Measurements from ENCODE around the gene NKX1-1.

NKX1-1 gene

DNA sequence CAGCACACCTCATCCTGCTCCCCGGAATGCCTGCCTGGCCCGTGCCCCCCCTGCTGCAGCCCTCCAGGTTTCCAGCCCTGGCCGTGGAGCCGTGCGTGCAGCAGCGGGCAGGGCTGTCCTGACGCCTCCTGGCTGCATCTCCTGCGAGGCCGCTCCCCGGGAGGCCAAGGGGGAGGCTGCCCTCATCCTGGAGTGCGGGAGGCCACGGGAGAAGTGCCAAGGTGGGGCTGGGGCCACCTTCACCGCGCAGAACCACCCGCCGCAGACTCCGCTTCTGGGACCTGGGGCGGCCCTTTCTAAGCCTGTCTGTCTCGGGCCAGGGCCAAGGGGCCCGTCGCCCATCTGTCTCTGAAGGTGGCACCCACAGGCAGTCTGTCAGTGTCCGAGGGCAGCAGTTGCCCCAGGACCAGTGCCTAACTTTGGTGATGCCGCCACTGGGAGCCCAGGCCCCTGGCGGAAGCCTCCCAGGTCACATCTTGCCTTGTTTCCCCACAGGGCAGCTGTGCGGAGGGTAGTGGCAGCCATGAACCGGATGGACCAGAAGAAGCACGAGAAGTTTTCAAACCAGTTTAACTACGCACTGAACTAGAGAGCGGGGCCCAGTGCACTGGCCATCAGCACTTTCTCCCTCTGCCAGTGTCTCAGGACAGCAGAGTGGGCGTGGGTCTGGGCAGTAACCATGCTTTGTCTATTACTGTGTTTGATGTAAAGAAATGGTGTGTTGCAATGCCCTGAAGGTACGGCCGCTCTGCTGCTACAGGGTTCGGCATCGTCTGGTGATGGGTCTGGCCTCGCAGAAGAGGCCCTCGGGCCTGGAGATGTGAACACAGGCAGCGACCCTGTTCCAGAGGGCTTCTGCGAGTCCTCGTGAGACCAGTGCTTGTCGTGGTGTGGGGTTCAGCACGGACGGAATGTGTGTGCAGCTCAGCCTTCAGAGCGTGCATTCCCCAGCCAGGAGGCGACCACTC, 20.6 kb downstream of the NKX1-1 start:
- DNase-seq (ENCODE audit: low spot score): no peak

- DNase-seq (ENCODE audit: low spot score): no peak
Measured at GRCh38 chr4:1384675-1385372, 21.4 kb downstream of the NKX1-1 start.

DNA sequence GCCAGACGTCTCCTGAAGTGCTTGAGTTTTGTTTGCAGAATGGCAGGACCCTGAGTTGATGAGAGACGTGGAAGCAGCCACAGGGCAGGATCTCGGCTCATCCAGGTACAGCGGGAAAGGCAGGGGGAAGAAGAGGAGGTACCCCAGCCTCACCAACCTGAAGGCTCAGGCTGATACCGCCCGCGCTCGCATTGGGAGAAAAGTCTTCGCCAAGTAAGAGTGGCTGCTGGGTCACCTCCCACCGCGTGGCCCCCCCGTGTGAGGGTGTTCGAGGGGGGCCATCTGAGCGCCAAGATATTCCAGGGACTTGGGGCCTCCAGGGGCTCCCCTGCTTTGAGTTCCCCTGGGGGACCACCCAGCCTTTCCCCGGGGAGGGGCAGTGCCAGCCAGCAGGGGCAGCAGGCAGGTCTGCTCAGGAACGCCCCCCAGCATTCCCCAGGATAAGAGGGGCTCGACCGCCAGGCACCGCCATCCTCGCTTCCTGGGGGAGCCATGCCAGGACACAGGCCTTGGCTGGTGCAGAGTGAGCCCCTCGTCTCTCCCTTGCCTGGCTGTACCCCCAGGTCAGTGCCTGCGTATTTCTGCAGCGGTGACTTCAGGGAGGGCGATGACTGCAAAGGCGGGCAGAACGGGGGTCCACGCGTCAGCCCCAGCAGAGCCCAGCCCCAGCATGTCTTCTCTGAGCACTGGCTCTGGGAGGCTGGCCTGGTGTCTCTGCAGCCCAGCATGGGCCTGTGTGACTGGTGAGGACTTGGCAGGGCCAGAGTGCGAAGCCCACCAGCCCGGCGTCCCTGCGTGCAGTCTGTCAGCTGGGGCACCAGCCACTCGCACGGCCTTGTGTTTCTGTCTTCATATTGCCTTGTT, 22.3 kb downstream of the NKX1-1 start:
- DNase-seq (ENCODE audit: low spot score): no peak

DNA sequence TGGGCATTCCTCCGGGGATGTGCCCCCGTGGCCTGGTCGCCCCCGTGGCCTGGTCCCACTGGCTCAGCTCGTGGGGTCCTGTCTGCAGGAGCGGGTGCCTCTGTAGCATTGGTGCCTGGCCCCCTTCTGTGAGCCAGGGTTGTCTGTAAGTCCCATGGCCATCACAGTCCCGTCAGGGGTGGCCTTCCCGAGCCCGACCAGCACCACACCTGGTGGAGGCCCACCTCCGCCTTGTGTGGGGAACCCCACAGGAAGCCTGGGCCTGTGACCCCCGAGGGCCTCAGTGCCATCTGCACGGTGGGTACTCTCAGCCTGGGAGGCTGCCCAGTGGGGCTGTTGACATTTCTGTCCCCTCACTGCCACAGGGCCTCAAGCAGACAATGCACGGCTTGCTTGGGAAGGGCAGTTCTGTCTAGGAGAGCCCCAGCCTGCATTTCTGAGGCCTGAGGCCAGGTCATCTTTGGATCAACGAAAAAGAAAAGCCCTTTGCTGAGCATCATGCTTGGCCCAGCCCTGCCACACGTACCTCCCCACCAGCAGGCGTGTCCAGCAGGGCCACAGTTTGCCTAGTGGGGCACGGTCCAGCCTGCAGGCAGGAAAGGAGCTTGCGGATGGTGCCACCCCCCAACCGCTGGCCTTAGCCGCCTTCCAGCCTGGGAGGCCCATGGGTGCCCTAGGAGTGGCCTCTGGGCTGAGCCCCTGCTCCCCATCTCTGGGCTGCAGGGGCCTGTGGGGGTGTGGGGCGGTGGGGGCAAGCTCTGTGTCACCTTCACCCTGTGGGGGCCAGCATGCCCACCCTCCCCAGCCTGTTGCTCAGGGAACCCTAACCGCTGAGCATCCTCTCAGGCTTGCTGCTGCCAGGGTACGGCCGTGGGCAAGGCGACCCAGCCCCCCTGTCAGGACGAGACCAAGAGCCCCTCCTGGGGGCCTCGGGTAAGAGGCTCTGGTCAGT, 23.2 kb downstream of the NKX1-1 start:
- no peak for DNase-seq (ENCODE audit: low spot score)

- DNase-seq (ENCODE audit: low spot score): no peak
Measured at GRCh38 chr4:1381944-1382541, 24.2 kb downstream of the NKX1-1 start.

DNA sequence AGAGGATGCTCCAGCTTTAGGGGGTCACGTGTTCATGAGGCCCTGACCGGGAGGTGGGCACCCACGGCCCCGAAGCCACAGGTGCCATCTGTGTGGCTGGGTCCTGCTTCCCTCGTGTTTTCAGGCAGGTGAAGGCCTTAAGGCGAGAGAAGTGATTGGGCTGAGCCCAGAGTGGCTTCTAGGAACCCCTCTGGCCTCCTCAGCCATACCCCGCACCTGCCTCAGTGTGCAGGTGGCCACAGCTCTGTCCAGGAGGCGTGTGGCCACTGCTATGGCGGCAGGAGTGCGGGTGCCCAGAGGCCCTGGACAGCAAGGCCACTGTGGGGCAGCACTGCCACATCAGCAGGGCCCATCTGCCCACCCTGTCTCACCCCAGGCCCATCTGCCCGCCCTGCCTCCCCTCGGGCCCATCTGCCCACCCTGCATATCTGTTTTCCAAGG, 25.0 kb downstream of the NKX1-1 start:
- DNase-seq (ENCODE audit: low spot score): no peak

DNA sequence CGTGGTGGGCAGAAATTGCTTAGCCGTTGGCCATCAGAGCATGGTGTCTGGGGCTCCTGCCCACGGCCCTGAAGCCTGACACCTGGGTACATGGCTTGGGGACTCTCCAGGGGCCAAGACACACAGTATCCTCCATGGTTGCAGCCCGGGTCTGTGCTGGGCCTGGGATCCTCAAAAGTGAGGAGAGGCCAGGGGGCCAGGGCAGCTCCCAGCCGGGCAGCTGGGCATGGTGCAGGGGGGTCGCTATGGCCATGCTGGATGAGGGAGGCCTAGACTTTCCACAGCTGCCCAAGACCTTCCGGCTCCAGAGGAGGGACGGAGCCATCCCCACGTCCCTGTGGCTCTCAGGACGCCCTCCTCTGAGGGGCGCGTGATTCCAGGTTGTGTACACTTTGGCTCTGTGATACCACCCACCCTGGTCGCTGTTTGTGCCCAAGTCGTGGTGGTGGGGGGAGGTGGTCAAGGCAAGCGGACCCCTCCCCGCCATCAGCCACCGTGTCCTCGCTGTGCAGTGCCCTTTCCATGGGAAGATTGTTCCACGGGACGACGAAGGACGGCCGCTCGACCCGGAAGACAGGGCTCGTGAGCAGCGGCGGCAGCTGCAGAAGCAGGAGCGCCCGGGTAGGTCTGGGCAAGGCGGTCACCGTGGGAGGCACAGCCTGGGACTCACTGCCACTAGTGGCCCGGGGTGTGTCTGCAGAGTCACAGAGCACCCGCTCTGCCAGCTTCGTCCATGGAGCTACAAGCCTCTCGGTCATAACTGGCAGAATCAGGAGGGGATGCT, 25.7 kb downstream of the NKX1-1 start:
- DNase-seq (ENCODE audit: low spot score): no peak

GRCh38 chr4:1379801-1380331, 26.4 kb downstream of the NKX1-1 start:
- no peak for DNase-seq (ENCODE audit: low spot score)

DNA sequence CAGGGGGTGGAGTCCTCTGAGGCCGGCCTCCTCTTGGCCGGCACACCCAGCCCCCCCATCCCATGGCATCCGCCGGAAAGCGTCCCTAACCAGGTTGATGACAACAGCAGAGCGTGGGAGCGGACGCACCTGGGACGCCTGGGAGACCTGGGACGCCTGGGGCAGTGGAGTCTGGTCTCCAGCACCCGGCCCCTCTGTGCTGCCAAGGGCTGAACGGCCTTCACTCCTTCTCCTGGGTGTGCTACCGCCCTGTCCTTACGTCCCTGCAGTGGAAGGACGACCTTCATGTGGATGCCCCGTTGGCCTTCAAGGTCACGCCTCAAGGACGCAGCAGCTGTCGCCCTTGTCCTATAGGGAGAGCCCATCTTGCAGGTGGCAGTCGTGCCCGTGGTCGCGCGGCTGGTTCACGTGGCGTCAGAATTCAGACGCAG, 26.9 kb downstream of the NKX1-1 start:
- no peak for DNase-seq (ENCODE audit: low spot score)

DNA sequence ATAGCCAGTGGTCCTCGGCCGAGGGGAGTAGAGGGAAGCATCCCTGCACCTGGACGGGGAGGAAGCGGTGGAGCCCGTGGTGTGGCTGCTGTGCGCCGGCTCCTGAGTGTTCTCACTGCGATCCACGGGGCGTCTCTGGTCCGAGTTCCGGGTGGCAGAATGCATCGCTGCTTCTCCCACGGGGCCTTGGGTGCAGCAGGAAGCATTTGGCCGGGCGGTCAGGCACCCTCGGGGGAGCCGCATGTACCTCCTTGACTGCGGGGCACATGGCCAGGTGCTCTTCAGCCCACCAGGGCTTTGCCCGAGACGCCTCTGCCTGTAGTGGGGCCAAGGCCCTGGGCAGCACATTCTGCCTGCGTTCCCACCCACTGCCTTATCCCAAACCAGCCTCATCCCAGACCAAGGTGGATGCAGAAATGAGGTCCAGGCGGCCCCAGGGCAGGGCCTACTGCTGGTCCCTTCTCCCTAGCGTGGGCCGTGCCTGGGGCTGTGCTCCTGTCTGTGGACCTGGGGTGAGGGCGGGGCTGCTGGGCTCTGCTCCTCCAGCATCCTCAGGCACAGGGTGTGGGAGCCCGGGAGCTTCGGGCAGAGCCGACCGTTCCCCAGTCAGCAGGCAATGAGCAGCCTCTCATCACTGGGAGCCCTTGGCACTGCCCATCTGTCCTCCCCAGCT, 27.5 kb downstream of the NKX1-1 start:
- DNase-seq (ENCODE audit: low spot score): no peak

- DNase-seq (ENCODE audit: low spot score): no peak
Measured at GRCh38 chr4:1377606-1378261, 28.5 kb downstream of the NKX1-1 start.

GRCh38 chr4:1376841-1377605, 29.2 kb downstream of the NKX1-1 start:
- no peak for DNase-seq (ENCODE audit: low spot score)

DNA sequence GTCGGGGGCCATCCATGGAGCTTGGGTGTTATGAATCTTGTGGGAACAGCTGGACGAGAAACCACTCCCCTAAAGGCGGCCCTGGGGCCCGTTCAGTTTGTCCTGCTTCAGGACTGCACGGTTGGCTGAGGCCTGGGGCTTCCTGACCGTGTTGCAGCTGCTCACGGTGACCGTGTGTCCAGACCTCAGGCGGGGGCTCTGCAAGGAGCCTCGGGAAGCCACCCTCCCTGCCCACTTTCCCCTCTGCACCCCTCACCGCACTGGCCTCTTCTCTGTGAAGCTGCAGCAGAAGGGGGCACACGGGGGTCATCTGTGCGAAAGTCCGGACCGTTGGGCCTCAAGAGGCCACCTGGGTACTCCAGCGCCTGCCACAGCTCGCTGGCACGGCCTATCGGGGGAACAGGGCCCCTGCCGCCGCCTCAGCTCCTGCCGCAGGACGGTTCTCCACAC, 29.8 kb downstream of the NKX1-1 start:
- no peak for DNase-seq (ENCODE audit: low spot score)

- no peak for DNase-seq (ENCODE audit: low spot score)
Measured at GRCh38 chr4:1375761-1376322, 30.4 kb downstream of the NKX1-1 start.

DNA sequence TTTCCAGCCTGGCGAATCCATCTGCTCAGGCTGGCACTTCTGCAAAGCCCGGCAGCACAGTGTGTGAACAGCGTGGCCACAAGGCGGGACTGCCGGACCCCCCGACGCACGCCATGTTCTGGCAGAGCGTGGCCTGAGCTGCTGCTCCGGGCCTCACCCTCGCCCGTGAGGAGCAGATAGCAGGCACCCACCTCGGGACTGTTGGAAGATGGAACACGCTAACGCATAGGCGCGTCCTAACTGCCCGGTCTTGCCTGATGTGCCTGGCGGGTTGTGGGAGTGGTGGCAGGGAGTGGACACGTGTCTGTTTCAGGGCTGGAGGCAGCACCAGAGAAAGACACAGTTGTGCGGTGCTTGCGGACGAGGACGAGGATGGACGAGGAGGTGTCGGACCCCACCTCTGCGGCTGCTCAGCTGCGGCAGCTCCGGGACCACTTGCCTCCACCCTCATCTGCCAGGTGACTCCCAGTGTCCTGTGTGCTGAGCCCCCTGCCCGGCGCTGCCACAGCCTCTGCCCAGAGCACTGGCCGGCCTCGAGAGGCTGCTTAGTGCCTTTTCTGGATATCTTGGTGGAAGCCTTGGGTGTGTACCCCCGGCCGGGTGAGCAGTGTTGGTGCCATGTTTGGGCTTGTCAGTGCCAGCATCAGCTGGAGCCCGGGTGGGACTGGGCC, 31.1 kb downstream of the NKX1-1 start:
- no peak for DNase-seq (ENCODE audit: low spot score)

DNA sequence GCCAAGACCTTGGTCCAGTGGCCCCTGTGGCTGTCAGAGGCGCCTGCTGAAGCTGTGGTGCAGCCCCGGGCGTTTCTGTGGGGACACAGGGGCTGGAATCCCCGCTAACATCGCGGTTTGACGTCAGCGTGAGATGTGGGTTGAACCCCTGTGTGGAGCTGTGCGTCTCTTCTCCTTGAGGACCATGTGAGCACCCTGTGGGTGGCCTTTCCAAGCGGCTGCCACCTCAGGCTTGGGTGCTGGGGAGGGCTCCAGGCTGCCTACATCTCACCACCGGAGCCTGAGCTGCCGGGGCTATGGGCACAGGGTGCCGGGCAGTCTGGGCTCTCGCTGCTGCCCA, 31.6 kb downstream of the NKX1-1 start:
- no peak for DNase-seq (ENCODE audit: low spot score)

Measured in CD4-positive, alpha-beta T cell treated with Interleukin-2 at 100 ng/mL for 4 hours (primary cell).